Gastrocnemius medialis (tissue), 4 donors: Measurements from ENCODE around the gene SLC39A11. TPM values are rescaled to one million over a fixed set of nuclear protein-coding genes. Genes with fewer than 3 reads are reported as not detected.

Source experiments
- ATAC-seq, 2 donors: fragments of 150-250 bp; one replicate each; pipeline ENCODE4 v1.9.1; 2016
- DNase-seq, 2 donors: peaks; one replicate each; pipeline ENCODE4 v3.0.0-alpha.2; 2019
- H3K27ac ChIP-seq, 4 donors: fragments of 200-600 bp; sonication (generic); 1 replicate in 1 of 4; 2 replicates in 3 of 4; pipeline ENCODE4 v1.5.1; 2016 to 2018; ENCODE audit warnings: mild to moderate bottlenecking in 2 of 4, moderate library complexity in 1 of 4
- H3K27me3 ChIP-seq, 3 donors: fragments of 200-600 bp; sonication (generic) in 2 of 3; 1 replicate in 1 of 3; 2 replicates in 2 of 3; pipeline versions ENCODE4 v1.5.1 to v1.6.0; 2016 to 2019; ENCODE audit warnings: mild to moderate bottlenecking in 1 of 3, moderate library complexity in 1 of 3
- H3K36me3 ChIP-seq, 2 donors: fragments of 200-600 bp; sonication (generic) in 1 of 2; one replicate each; pipeline ENCODE4 v1.5.1; 2017 to 2018
- H3K4me1 ChIP-seq, 2 donors: fragments of 200-600 bp; sonication (generic) in 1 of 2; one replicate each; pipeline ENCODE4 v1.5.1; 2016 to 2017; ENCODE audit warnings: mild to moderate bottlenecking in 2 of 2
- H3K4me3 ChIP-seq, 4 donors: fragments of 200-600 bp; sonication (generic) in 3 of 4; 1 replicate in 1 of 4; 2 replicates in 3 of 4; pipeline ENCODE4 v1.5.1; 2016 to 2019; ENCODE audit warnings: mild to moderate bottlenecking in 2 of 4
- H3K9me3 ChIP-seq, 3 donors: fragments of 200-600 bp; sonication (generic) in 2 of 3; 1 replicate in 1 of 3; 2 replicates in 2 of 3; pipeline ENCODE4 v1.5.1; 2016 to 2019
- CTCF ChIP-seq, 5 experiments: fragments of 450-650 bp in 3 of 5; fragments of 200-600 bp in 2 of 5; sonication (generic) in 2 of 5; IDR thresholded peaks in 4 of 5; conservative IDR thresholded peaks in 1 of 5; 1 replicate in 4 of 5; 2 replicates in 1 of 5; pipeline ENCODE4 v1.5.1; 2016 to 2019; ENCODE audit warnings: antibody characterized with exemption in 5 of 5, mild to moderate bottlenecking in 3 of 5, moderate library complexity in 3 of 5
- POLR2A ChIP-seq, 2 donors: fragments of 450-650 bp; IDR thresholded peaks; one replicate each; pipeline ENCODE4 v1.6.1; 2017; ENCODE audit warnings: antibody characterized with exemption in 2 of 2, mild to moderate bottlenecking in 2 of 2, moderate library complexity in 2 of 2
- in situ Hi-C, 4 donors: fragments of 200-750 bp; cut with MboI; loops; one replicate each; pipeline versions ENCODE4 v1.15.0 to v1.8.0; 2017; ENCODE audit warnings: low sequenced_read_pairs in 4 of 4
- intact Hi-C: fragments of 100-400 bp; cut with DNase I; formaldehyde crosslinking; loops from one replicate; pipeline ENCODE4 v1.15.1; 2023; ENCODE audit warnings: low total_unique reads
- total RNA-seq, 4 donors: library from RNA; depleted of rRNA; stranded (reverse); fragments of >200 nt; gene quantifications; one replicate each; pipeline versions ENCODE4 v1.1.0 to v1.2.3, GENCODE V29; 2016

Gene SLC39A11
- total RNA-seq, 4 donors from 2014 or later: 7.6 to 28.4 (median 10.7) TPM

DNA sequence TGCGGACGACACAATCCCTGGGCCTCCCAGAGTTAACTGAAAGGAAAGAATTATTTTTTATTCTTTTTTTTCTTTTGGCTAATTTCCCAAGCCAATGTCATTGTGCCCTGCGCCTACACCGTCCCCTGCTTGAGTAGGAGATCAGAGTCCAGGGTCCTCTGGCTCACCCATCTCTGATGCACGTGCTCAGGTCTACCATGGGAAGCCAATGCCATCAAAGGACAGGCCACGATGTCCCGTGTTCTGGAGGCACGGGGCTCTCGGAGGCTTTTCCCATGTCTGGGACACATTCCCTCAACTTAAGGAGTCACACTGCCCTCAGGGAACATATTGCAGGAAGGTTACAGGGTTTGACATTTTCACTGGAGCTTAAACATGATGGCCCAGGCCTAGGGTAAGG is 123.7 kb downstream of the SLC39A11 start:
- TF ChIP-seq CTCF (IDR thresholded peaks at IDR 0.05 in 4 of 5, conservative IDR thresholded peaks at IDR 0.05 in 1 of 5): no peak
- no peak for TF ChIP-seq POLR2A (IDR thresholded peaks at IDR 0.05)
- no peak overlapping the region for H3K27ac ChIP-seq
- no peaks in the 10 kb centered on the region for H3K36me3 ChIP-seq
- no peaks in the 10 kb centered on the region for H3K9me3 ChIP-seq
- H3K27me3 ChIP-seq: no peaks in the 10 kb centered on the region
- intact Hi-C loops: no loop called here
- ATAC-seq (no peak), DNase-seq (no peak)
- H3K4me3 ChIP-seq: no peak overlapping the region
- in situ Hi-C loops: no loop called here
- H3K4me1 ChIP-seq: no peaks in the 10 kb centered on the region

- H3K36me3 ChIP-seq: no peaks in the 10 kb centered on the region
- H3K9me3 ChIP-seq: no peaks in the 10 kb centered on the region
- H3K27me3 ChIP-seq: no peaks in the 10 kb centered on the region
- intact Hi-C loops: no loop called here
- in situ Hi-C loops: no loop called here
- DNase-seq (no peak), ATAC-seq (no peak)
- no peaks in the 10 kb centered on the region for H3K4me1 ChIP-seq
- no peak overlapping the region for H3K27ac ChIP-seq
- no peak overlapping the region for H3K4me3 ChIP-seq
- TF ChIP-seq CTCF (IDR thresholded peaks at IDR 0.05 in 4 of 5, conservative IDR thresholded peaks at IDR 0.05 in 1 of 5) (no peak), POLR2A (IDR thresholded peaks at IDR 0.05) (no peak)
Measured at GRCh38 chr17:72967977-72968585, 124.4 kb downstream of the SLC39A11 start.

DNA sequence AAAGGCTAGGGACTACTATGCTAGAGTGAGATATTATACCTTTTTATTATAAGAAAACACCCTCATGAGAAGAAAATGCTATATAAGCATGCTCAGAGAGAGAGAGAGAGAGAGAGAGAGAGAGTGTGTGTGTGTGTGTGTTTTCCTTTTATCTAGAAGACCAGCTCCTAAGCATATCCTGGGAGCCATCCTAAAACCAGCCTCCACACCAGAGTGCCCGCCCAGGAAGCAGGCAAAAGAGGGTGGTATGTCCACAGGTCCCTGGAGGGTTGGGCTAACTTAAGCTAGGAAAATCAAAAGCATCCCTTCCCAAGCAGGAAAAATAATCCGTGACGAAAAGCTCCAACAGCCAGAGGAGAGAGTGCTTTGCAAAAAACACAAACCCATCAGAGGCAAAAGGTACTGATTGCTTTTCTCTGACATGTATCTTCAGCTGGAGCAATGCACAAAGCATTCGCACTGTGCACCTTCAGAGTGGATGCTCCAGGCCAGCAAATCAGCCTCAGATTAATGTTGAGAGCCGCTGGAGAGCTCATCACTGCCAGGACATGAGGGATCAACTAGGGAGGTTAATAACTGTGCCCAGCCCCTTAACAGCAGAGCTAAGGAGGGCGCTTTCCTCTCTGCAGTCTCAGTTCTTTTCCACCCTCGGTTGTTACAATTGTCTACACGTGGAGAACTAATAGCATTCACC is 125.1 kb downstream of the SLC39A11 start:
- no peak for ATAC-seq
- DNase-seq: no peak
- Histone ChIP-seq H3K27ac (no peak overlapping the region), H3K36me3 (no peaks in the 10 kb centered on the region), H3K9me3 (no peaks in the 10 kb centered on the region), H3K4me3 (no peak overlapping the region), H3K27me3 (no peaks in the 10 kb centered on the region), H3K4me1 (no peaks in the 10 kb centered on the region)
- in situ Hi-C loops: no loop called here
- intact Hi-C loops: no loop called here
- no peak for TF ChIP-seq CTCF (IDR thresholded peaks at IDR 0.05 in 4 of 5, conservative IDR thresholded peaks at IDR 0.05 in 1 of 5)

DNA sequence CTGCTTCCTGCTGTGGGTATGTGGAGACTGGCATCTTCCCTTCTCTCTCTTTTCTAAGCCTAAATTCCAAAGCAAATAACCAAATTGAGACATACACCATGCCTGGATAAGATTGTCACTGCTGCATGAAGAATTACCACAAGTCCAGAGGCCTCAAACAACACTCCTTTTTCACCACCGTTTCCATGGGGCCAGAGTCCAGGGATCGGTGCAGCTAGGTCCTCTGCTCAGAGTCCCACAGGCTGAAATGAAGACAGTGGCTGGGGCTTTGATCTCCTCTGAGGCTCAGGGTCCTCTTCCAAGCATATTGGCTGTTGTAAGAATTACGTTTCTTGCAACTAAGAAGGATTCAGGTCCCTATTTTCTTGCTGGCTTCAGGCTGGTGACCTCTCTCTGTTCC is 130.4 kb downstream of the SLC39A11 start:
- intact Hi-C loops: no loop called here
- no peaks in the 10 kb centered on the region for H3K9me3 ChIP-seq
- H3K27me3 ChIP-seq: no peaks in the 10 kb centered on the region
- no peaks in the 10 kb centered on the region for H3K4me1 ChIP-seq
- ATAC-seq (no peak), DNase-seq (no peak)
- H3K27ac ChIP-seq: no peak overlapping the region
- H3K36me3 ChIP-seq: no peaks in the 10 kb centered on the region
- H3K4me3 ChIP-seq: no peak overlapping the region
- in situ Hi-C loops: no loop called here
- no peak for TF ChIP-seq CTCF (IDR thresholded peaks at IDR 0.05 in 4 of 5, conservative IDR thresholded peaks at IDR 0.05 in 1 of 5)
- no peak for TF ChIP-seq POLR2A (IDR thresholded peaks at IDR 0.05)
